ENCODE data around the gene LLGL1. TPM values are rescaled to one million over a fixed set of nuclear protein-coding genes. Genes with fewer than 3 reads are reported as not detected.

Gene LLGL1
- total RNA-seq, 1 experiment from 2014 or later: 44.9 TPM

DNA sequence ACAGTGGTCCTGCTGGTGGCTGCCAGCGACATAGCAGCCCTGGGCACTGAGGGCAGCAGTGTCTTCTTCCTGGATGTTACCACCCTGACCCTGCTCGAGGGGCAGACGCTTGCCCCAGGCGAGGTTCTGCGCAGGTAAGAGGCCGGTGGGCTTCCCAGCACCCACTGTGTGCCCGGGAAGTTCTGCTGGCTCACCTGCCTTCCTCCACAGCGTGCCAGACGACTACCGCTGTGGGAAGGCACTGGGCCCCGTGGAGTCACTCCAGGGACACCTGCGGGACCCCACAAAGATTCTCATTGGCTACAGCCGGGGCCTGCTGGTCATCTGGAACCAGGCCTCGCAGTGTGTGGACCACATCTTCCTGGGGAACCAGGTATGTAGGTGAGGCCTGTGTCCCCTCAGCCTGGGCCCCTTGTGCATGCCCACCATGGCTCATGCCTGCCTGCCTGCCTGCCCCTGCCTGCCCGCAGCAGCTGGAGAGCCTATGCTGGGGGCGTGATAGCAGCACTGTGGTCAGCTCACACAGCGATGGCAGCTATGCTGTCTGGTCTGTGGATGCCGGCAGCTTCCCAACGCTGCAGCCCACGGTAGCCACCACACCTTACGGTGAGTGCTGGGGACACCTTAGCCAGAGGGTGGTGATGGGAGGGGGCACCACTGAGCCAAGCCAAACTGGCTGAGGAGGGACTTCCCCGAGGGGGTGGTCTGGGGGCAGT, 8.5 kb downstream of the LLGL1 start:
- no peaks in the 10 kb centered on the region for H3K9me3 ChIP-seq (ENCODE audit: insufficient read depth, low read depth)
- no peaks in the 10 kb centered on the region for H3K36me3 ChIP-seq (ENCODE audit: low read depth)
- H4K20me1 ChIP-seq (ENCODE audit: insufficient read depth): 0 out of 2 replicates have a peak, but pooled peaks cover 3% of the 10 kb centered on the region
- TF ChIP-seq CTCF (conservative IDR thresholded peaks at IDR 0.05): no peak
- TF ChIP-seq EZH2 (IDR thresholded peaks at IDR 0.05; ENCODE audit: low read depth): no peak
- no TSS peak for BruUV-seq (replicated peaks)
- H3K4me2 ChIP-seq: no peak overlapping the region
- no peaks in the 10 kb centered on the region for H3K79me2 ChIP-seq (ENCODE audit: low read depth)
- H3K27me3 ChIP-seq (ENCODE audit: insufficient read depth, low read depth): no peaks in the 10 kb centered on the region
- no peak for DNase-seq
- CTCF ChIA-PET: no interaction called here
- POLR2A ChIA-PET (ENCODE audit: unreplicated experiment): no interaction called here
- intact Hi-C loops (cut with micrococcal nuclease; ENCODE audit: unreplicated experiment): no loop called here
- no peak overlapping the region for H2AFZ ChIP-seq
- no peak overlapping the region for H3K4me3 ChIP-seq
- H3K27ac ChIP-seq: no peak overlapping the region
- no peaks in the 10 kb centered on the region for H3K9me2 ChIP-seq (ENCODE audit: insufficient read depth)
- peaks cover 7% of the 10 kb centered on the region; the same call in 1 of the 2 replicates for H3F3A ChIP-seq (ENCODE audit: insufficient read depth, low read depth)
- peaks cover 17% of the 10 kb centered on the region for H3K4me1 ChIP-seq (replicated peaks; ENCODE audit: insufficient read depth)

- Histone ChIP-seq H2AFZ (no peak overlapping the region), H3K9me2 (ENCODE audit: insufficient read depth) (no peaks in the 10 kb centered on the region), H4K20me1 (ENCODE audit: insufficient read depth) (0 out of 2 replicates have a peak, but pooled peaks cover 3% of the 10 kb centered on the region), H3K79me2 (ENCODE audit: low read depth) (no peaks in the 10 kb centered on the region), H3K9me3 (ENCODE audit: insufficient read depth, low read depth) (no peaks in the 10 kb centered on the region), H3K27me3 (ENCODE audit: insufficient read depth, low read depth) (no peaks in the 10 kb centered on the region), H3K4me3 (no peak overlapping the region), H3K4me1 (replicated peaks; ENCODE audit: insufficient read depth) (peaks cover 17% of the 10 kb centered on the region), H3F3A (ENCODE audit: insufficient read depth, low read depth) (peaks cover 7% of the 10 kb centered on the region; the same call in 1 of the 2 replicates), H3K27ac (peak overlapping the region; percentile 46), H3K4me2 (peak overlapping the region; percentile 46), H3K36me3 (ENCODE audit: low read depth) (no peaks in the 10 kb centered on the region)
- CTCF ChIA-PET: no interaction called here
- TF ChIP-seq CTCF (conservative IDR thresholded peaks at IDR 0.05) (no peak), EZH2 (IDR thresholded peaks at IDR 0.05; ENCODE audit: low read depth) (no peak)
- intact Hi-C loops (cut with micrococcal nuclease; ENCODE audit: unreplicated experiment): no loop called here
- POLR2A ChIA-PET (ENCODE audit: unreplicated experiment): interaction anchor here (0.6 kb wide), 2 partner anchors 34 to 55 kb away, joined by 4 to 15 read pairs; no protein-coding TSS in a partner anchor
- BruUV-seq (replicated peaks): no TSS peak
- DNase-seq: no peak
Observed at GRCh38 chr17:18234853-18235380, 9.5 kb downstream of the LLGL1 start.

DNA sequence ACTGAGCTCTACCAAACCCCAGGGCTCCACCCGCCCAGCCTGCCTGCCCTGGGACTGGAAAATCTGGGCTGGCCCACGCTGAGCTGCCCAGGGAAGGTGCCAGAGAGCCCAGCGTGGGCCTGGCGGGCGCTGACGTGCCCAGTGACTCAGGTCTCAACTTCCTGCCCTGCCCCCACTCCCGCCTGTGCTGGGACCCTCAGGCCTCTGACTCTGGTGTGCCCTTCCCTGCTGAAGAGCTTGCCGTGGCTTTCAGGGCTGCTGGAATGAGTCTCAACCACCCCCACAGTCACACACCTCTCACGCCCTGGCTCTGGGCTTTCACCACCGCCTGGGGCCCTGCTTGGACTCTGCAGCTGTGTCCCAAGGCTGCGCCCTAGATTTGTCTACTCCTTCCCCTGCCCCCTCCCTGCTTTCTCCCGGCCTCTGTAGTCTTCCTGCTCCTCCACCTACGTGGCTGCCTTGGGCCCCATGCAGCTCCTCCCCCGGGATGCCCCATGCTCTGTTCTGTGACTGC, 10.4 kb downstream of the LLGL1 start:
- H3K27me3 ChIP-seq (ENCODE audit: insufficient read depth, low read depth): no peaks in the 10 kb centered on the region
- DNase-seq: peak; percentile 75 to 90
- no peaks in the 10 kb centered on the region for H4K20me1 ChIP-seq (ENCODE audit: insufficient read depth)
- no peaks in the 10 kb centered on the region for H3K9me3 ChIP-seq (ENCODE audit: insufficient read depth, low read depth)
- H3F3A ChIP-seq (ENCODE audit: insufficient read depth, low read depth): peaks cover 7% of the 10 kb centered on the region; the same call in 1 of the 2 replicates
- no peak overlapping the region for H2AFZ ChIP-seq
- H3K4me1 ChIP-seq (replicated peaks; ENCODE audit: insufficient read depth): peaks cover 17% of the 10 kb centered on the region
- H3K27ac ChIP-seq: peak overlapping the region; percentile 46
- peak overlapping the region; percentile 46 for H3K4me2 ChIP-seq
- TF ChIP-seq EZH2 (IDR thresholded peaks at IDR 0.05; ENCODE audit: low read depth) (no peak), CTCF (conservative IDR thresholded peaks at IDR 0.05) (no peak)
- CTCF ChIA-PET: interaction anchor here (0.6 to 1.0 kb wide), 5 partner anchors 10 to 22 kb away, joined by 3 to 18 read pairs (median 5); partner anchors contain the start of gene LLGL1
- H3K36me3 ChIP-seq (ENCODE audit: low read depth): no peaks in the 10 kb centered on the region
- no peaks in the 10 kb centered on the region for H3K9me2 ChIP-seq (ENCODE audit: insufficient read depth)
- BruUV-seq (replicated peaks): no TSS peak
- POLR2A ChIA-PET (ENCODE audit: unreplicated experiment): interaction anchor here (0.6 to 1.1 kb wide), 6 partner anchors 12 to 151 kb away, joined by 4 to 15 read pairs (median 6); no protein-coding TSS in a partner anchor
- H3K79me2 ChIP-seq (ENCODE audit: low read depth): no peaks in the 10 kb centered on the region
- intact Hi-C loops (cut with micrococcal nuclease; ENCODE audit: unreplicated experiment): no loop called here
- H3K4me3 ChIP-seq: no peak overlapping the region

All from PC-9 (cell line).